Dendritic cell treated with granulocyte-macrophage colony-stimulating factor and Interleukin-4, amounts not matched to agents 40 ng/mL and 50 ng/mL, for 4 days (primary cell): ENCODE measurements around the gene RSBN1.

Experiments used
- H3K27ac Mint-ChIP-seq: one replicate; pipeline ENCODE4 v1.8.0; 2022; ENCODE audit warnings: mild to moderate bottlenecking, mixed read lengths
- H3K27me3 Mint-ChIP-seq: one replicate; pipeline ENCODE4 v1.8.0; 2022; ENCODE audit warnings: mild to moderate bottlenecking, mixed read lengths
- H3K36me3 Mint-ChIP-seq: one replicate; pipeline ENCODE4 v1.8.0; 2022; ENCODE audit warnings: low read depth, mixed read lengths
- H3K4me1 Mint-ChIP-seq: one replicate; pipeline ENCODE4 v1.8.0; 2022; ENCODE audit warnings: low read depth, mixed read lengths
- H3K4me3 Mint-ChIP-seq: one replicate; pipeline ENCODE4 v1.8.0; 2022; ENCODE audit warnings: mild to moderate bottlenecking, moderate library complexity, mixed read lengths
- H3K9me3 Mint-ChIP-seq: one replicate; pipeline ENCODE4 v1.8.0; 2022; ENCODE audit warnings: mixed read lengths
- intact Hi-C: fragments of 100-400 bp; cut with micrococcal nuclease; formaldehyde crosslinking; loops from one replicate; pipeline ENCODE4 v1.15.0; 2022

RSBN1 gene

GRCh38 chr1:113714606-113715269, 97.5 kb downstream of the RSBN1 start:
- no peak overlapping the region for H3K4me3 Mint-ChIP-seq
- H3K27me3 Mint-ChIP-seq, result no peaks in the 10 kb centered on the region
- peak overlapping the region; percentile 33 for H3K27ac Mint-ChIP-seq
- H3K4me1 Mint-ChIP-seq, result no peaks in the 10 kb centered on the region
- intact Hi-C loops, result no loop called here
- peaks cover 27% of the 10 kb centered on the region for H3K9me3 Mint-ChIP-seq
- H3K36me3 Mint-ChIP-seq, result peaks cover 95% of the 10 kb centered on the region
